KBM-7 (cell line): Measurements from ENCODE around the gene PKNOX2.

Experiments used
- DNase-seq: peaks from one replicate; pipeline ENCODE4 v3.0.0-alpha.2; 2015
- in situ Hi-C: fragments of 300-500 bp; cut with MboI; formaldehyde crosslinking; loops from 2 replicates; pipeline ENCODE4 v1.14.3; 2020; ENCODE audit warnings: low sequenced_read_pairs, low pct_unique_long_range_greater_than_20kb, mixed read lengths

PKNOX2 gene

GRCh38 chr11:125315079-125315740, 150.7 kb downstream of the PKNOX2 start:
- no peak for DNase-seq
- in situ Hi-C loops, result no loop called here

- in situ Hi-C loops, result no loop called here
- DNase-seq, result no peak
Observed at GRCh38 chr11:125317416-125317815, 152.9 kb downstream of the PKNOX2 start.

GRCh38 chr11:125319649-125320048, 155.1 kb downstream of the PKNOX2 start:
- in situ Hi-C loops, result no loop called here
- no peak for DNase-seq

GRCh38 chr11:125320347-125321076, 156.0 kb downstream of the PKNOX2 start:
- no peak for DNase-seq
- in situ Hi-C loops, result no loop called here

GRCh38 chr11:125322289-125322688, 157.7 kb downstream of the PKNOX2 start:
- DNase-seq, result no peak
- in situ Hi-C loops, result no loop called here

GRCh38 chr11:125325196-125325595, 160.6 kb downstream of the PKNOX2 start:
- in situ Hi-C loops, result no loop called here
- no peak for DNase-seq

GRCh38 chr11:125326126-125326525, 161.6 kb downstream of the PKNOX2 start:
- in situ Hi-C loops, result no loop called here
- no peak for DNase-seq

- in situ Hi-C loops, result no loop called here
- DNase-seq, result no peak
Observed at GRCh38 chr11:125327518-125328224, 163.1 kb downstream of the PKNOX2 start.

- in situ Hi-C loops, result no loop called here
- DNase-seq, result no peak
Observed at GRCh38 chr11:125328225-125328580, 163.7 kb downstream of the PKNOX2 start.

- in situ Hi-C loops, result no loop called here
Observed at GRCh38 chr11:125329786-125330185, 165.2 kb downstream of the PKNOX2 start.

GRCh38 chr11:125330462-125331325, 166.1 kb downstream of the PKNOX2 start:
- in situ Hi-C loops, result no loop called here
- DNase-seq, result no peak

More at GRCh38 chr11:125329786-125330185, 165.2 kb downstream of the PKNOX2 start:
- DNase-seq, result no peak

- in situ Hi-C loops, result no loop called here
- no peak for DNase-seq
Observed at GRCh38 chr11:125331357-125332035, 166.9 kb downstream of the PKNOX2 start.

GRCh38 chr11:125332821-125333220, 168.3 kb downstream of the PKNOX2 start:
- in situ Hi-C loops, result no loop called here
- DNase-seq, result no peak

- no peak for DNase-seq
- in situ Hi-C loops, result no loop called here
Observed at GRCh38 chr11:125333354-125334073, 169.0 kb downstream of the PKNOX2 start.

- in situ Hi-C loops, result no loop called here
- DNase-seq, result no peak
Observed at GRCh38 chr11:125335106-125335505, 170.6 kb downstream of the PKNOX2 start.

GRCh38 chr11:125337836-125338834, 173.6 kb downstream of the PKNOX2 start:
- DNase-seq, result no peak
- in situ Hi-C loops, result no loop called here
